Measurements from ENCODE around the gene AASDH.

Gene AASDH

DNA sequence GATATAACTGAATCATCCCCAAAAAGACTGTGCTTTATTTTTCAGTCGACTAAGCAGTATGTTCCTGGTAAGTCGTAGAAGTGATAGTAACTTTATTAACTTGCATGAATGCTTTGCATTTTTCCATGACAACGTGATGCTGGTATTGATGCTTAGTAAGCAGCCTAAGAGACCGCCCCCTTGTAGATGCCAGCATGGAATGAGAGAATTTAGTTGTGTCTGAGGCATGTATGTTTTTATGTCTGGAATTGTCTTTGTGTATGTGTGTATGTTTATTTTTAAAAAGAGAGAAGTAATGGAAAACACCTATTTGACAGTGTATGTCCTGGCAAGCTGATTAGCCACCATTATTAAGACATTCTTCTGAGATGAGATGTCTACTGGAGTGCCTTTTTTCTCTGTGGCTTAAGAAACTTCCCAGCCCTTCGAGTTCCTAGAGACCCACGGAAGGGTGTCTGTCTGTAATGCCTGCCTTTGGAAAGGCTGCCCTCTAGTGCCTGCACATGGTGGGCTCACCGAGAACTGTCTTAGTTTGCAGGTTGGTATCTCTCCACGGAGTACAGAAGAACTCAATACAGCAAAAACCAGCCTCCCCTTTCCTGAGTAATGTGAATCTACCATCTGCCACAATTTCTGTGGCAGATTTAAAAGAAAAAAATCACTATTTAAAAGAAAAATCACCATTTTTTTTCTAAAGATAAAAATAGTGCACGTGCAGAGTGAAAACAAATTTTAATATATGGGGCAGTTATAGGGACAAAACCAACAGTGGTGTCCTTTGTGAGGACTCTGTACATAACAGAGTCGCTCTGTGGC is 85.9 kb downstream of the AASDH start:
- TF ChIP-seq GATA1 (IDR thresholded peaks at IDR 0.05; ENCODE audit: low read depth, low read length) (no peak), POLR2A (IDR thresholded peaks at IDR 0.05; ENCODE audit: low read length) (no peak)
- peak; percentile 83 to 89 for DNase-seq

DNA sequence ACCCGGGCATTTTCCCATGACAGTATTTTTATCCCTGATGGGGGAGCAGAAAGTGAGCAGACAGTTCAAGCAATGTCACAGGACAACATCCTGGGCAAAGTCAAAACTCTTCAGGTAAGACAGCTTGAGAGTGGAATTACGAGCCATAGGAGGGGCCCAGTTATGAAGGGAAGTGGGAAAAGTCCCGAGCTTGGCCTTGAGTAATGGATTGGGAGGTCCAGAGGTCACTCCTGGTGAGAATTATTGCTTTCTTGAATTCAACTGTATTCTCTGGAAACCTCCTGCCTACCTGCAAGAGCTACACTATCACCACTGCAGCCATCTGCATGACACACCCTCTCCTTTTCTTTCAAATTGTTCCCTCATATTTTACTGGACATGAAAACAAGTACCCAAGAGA is 89.1 kb downstream of the AASDH start:
- no peak for TF ChIP-seq GATA1 (IDR thresholded peaks at IDR 0.05; ENCODE audit: low read depth, low read length)
- TF ChIP-seq POLR2A (IDR thresholded peaks at IDR 0.05; ENCODE audit: low read length): no peak
- no peak for DNase-seq

DNA sequence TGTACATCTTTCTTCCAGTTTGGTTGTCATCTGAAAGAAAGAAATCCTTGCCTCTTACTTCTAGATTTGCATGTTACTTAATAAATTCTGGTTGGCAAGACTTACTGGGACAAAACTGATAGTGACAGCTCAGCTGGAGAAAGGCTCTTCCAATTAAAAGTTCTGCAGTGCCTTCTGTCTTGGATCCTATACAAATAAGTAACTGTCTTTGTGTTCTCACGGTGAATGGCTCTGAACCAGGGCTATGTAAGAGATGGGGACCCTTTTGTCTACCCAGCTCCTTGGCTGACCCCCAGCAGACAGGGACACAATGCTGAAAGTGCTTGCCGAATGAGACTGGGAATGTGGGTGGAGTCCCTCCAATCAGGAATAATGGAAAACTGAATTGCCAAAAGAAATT is 89.5 kb downstream of the AASDH start:
- no peak for TF ChIP-seq POLR2A (IDR thresholded peaks at IDR 0.05; ENCODE audit: low read length)
- TF ChIP-seq GATA1 (IDR thresholded peaks at IDR 0.05; ENCODE audit: low read depth, low read length): no peak
- no peak for DNase-seq

DNA sequence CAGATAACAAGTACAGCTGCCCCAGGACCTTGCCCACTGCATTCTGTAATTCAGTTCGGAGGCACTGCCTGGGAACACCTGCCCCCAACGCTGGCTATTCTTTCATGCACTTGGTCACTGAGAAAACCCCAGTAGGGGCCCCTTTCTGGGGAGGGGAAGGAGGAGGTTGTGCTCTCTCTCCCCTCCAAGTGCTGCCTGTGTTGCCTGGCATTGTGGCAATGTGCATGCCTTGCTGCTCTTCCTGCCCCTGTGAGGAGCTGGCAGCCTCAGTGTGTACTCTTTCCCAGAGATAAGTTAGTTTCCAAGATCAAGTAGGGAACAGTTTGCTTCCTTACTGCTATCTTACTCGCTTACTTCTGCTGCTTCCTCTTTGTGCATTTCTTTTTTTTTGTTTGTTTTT is 90.8 kb downstream of the AASDH start:
- DNase-seq: no peak
- TF ChIP-seq POLR2A (IDR thresholded peaks at IDR 0.05; ENCODE audit: low read length) (no peak), GATA1 (IDR thresholded peaks at IDR 0.05; ENCODE audit: low read depth, low read length) (no peak)

DNA sequence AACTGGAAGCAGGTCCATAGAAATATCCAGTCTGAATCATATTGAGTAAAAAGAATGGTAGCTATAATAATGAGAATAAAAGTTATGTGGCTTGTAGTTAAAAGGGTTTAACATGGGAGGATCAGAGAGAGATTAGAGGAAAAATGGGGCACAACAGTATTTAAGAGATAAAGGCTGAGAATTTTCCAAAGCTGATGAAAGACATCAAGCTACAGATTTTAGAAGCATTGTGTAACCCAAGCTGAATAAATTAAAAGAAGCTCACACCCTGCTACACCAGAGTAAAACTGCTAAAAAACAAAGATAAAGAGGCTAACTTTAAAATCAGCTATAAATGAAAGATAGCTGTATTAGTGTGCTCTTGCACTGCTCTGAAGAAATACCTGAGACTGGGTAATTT is 94.2 kb downstream of the AASDH start:
- TF ChIP-seq GATA1 (IDR thresholded peaks at IDR 0.05; ENCODE audit: low read depth, low read length) (no peak), POLR2A (IDR thresholded peaks at IDR 0.05; ENCODE audit: low read length) (no peak)
- no peak for DNase-seq

DNA sequence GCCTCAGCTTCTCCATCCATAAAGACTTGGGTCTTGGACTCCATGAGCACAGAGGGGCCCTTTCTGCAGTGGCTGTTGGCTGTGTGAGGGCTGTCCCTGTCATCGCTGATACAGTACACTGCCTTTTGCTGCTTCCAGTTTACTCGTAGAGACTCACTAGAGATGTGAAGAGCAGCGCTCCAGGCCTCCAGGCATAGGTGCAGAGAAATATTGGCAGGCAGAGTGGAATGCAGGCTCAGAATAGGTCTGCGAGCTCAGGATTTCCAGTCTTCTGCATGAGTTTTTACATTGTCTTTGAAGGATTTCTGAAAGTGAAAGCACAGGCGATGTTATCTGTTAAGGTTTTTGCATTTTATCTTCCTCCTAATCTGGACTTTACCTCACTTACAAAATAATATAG is 97.4 kb downstream of the AASDH start:
- TF ChIP-seq POLR2A (IDR thresholded peaks at IDR 0.05; ENCODE audit: low read length): no peak
- TF ChIP-seq GATA1 (IDR thresholded peaks at IDR 0.05; ENCODE audit: low read depth, low read length): no peak
- no peak for DNase-seq

DNA sequence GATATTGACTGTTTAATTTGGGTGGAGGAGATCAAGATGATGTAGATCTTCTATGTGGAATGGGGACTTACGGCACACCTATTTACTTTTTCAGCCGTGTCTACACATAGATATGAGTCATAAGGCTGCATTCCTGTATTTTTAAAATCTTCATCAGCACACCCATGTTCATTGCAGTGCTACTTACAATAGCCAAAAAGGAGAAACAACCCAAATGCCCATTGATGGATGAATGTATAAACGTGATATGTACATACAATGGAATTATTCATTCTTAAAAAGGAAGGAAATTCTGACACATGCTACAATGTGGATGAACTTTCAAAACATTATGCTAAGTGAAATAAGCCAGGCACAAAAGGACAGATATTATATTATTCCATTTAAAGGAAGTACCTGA is 98.6 kb downstream of the AASDH start:
- TF ChIP-seq GATA1 (IDR thresholded peaks at IDR 0.05; ENCODE audit: low read depth, low read length) (no peak), POLR2A (IDR thresholded peaks at IDR 0.05; ENCODE audit: low read length) (no peak)

More for the DNA sequence above, 98.6 kb downstream of the AASDH start:
- no peak for DNase-seq
